ENCODE data around the gene ITGAL.
"Not testable (repeated sequence)": the region's sequence is repeated elsewhere in the genome, so short reads cannot be mapped to it uniquely, and the experiment has no call there.

ITGAL gene

GRCh38 chr16:30457743-30458560 lies 14.6 kb upstream of the ITGAL start:
- DNase-seq (ENCODE audit: low spot score) = no peak

GRCh38 chr16:30458561-30459394 lies 13.8 kb upstream of the ITGAL start:
- DNase-seq (ENCODE audit: low spot score) = no peak

- DNase-seq (ENCODE audit: low spot score) = no peak
Observed at GRCh38 chr16:30459456-30459855, 13.1 kb upstream of the ITGAL start.

GRCh38 chr16:30461426-30461825 lies 11.1 kb upstream of the ITGAL start:
- DNase-seq (ENCODE audit: low spot score) = not testable (repeated sequence)

- no peak for DNase-seq (ENCODE audit: low spot score)
Observed at GRCh38 chr16:30464078-30464477, 8.5 kb upstream of the ITGAL start.

- no peak for DNase-seq (ENCODE audit: low spot score)
Observed at GRCh38 chr16:30470170-30470512, 2.4 kb upstream of the ITGAL start.

- no peak for DNase-seq (ENCODE audit: low spot score)
Observed at GRCh38 chr16:30470632-30470995, 1.9 kb upstream of the ITGAL start.

- no peak for DNase-seq (ENCODE audit: low spot score)
Observed at GRCh38 chr16:30473231-30474073, 910 bp downstream of the ITGAL start.

GRCh38 chr16:30474074-30474452 lies 1.5 kb downstream of the ITGAL start:
- no peak for DNase-seq (ENCODE audit: low spot score)

GRCh38 chr16:30474684-30475083 lies 2.1 kb downstream of the ITGAL start:
- no peak for DNase-seq (ENCODE audit: low spot score)

GRCh38 chr16:30476991-30477390 lies 4.4 kb downstream of the ITGAL start:
- DNase-seq (ENCODE audit: low spot score) = no peak

- DNase-seq (ENCODE audit: low spot score) = not testable (repeated sequence)
Observed at GRCh38 chr16:30477773-30478172, 5.2 kb downstream of the ITGAL start.

GRCh38 chr16:30478766-30479478 lies 6.4 kb downstream of the ITGAL start:
- DNase-seq (ENCODE audit: low spot score) = no peak

- no peak for DNase-seq (ENCODE audit: low spot score)
Observed at GRCh38 chr16:30481381-30481780, 8.8 kb downstream of the ITGAL start.

GRCh38 chr16:30482366-30482765 lies 9.8 kb downstream of the ITGAL start:
- DNase-seq (ENCODE audit: low spot score) = no peak

- DNase-seq (ENCODE audit: low spot score) = no peak
Observed at GRCh38 chr16:30484887-30485286, 12.3 kb downstream of the ITGAL start.

GRCh38 chr16:30485818-30486436 lies 13.4 kb downstream of the ITGAL start:
- no peak for DNase-seq (ENCODE audit: low spot score)

- no peak for DNase-seq (ENCODE audit: low spot score)
Observed at GRCh38 chr16:30488764-30489605, 16.4 kb downstream of the ITGAL start.

GRCh38 chr16:30490210-30490609 lies 17.7 kb downstream of the ITGAL start:
- peak; percentile 26 for DNase-seq (ENCODE audit: low spot score)

GRCh38 chr16:30491229-30491628 lies 18.7 kb downstream of the ITGAL start:
- no peak for DNase-seq (ENCODE audit: low spot score)

Data from globus pallidus (tissue), 1 donor.